NOMO-1 treated with dmso at 0.1 percent for 144 hours (cell line): ENCODE measurements around the gene KY.

Experiments
- DNase-seq: peaks from one replicate; lab custom pipeline; 2025; ENCODE audit not compliant: unreplicated experiment; lab: John Stamatoyannopoulos, UW

The KY gene

DNA sequence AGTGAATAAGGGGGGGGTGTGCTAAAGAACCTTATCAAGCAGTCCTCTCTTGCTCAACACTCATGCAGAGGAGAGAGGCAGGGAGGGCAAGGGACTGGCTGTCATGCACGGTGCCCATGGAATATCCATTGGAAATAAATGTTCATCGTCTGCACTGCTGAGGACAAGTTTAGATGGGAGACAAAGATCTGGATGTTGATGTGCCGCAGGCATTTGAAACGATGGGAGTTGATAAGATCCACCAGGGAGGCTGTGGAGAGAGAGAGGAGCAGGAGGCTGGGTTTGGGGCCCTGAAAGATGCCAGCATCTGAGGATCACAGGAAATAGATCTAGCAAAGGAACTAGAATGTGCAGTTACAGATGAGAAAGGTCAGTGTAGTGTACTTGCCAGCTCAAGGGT is 88.8 kb downstream of the KY start:
- DNase-seq: no peak

DNA sequence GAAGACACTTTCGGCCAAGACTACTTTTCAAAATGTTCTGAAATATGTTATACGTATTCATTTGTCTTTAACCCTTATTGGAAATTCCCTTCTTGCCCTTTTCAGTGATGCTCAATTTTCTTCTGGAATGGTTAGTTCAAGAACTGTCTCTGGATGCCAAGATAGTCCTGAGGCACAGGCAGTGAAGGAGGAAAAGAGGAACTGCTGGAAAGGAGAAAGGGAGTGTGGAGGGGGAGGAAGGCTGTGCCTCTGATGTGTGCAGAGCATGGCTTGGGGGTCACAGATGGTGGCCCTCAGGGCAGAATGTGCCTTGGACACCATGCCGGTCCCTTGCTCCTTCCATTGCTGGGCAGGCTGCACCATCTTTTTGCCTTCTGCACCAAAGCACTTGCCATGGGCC is 91.2 kb downstream of the KY start:
- no peak for DNase-seq
